HL-60 (cell line): ENCODE results near the gene MYL12B.

Source experiments
- DNase-seq, 2 experiments: peaks; one replicate each; pipeline ENCODE4 v3.0.0-alpha.2; 2010 to 2020; ENCODE audit warnings: low read depth in 1 of 2, low spot score in 1 of 2
- H3K27ac ChIP-seq: fragments of 250-450 bp; sonication (Bioruptor Pico); replicated peaks from 2 replicates; pipeline ENCODE4 v1.5.1; 2020; ENCODE audit warnings: mild to moderate bottlenecking, moderate library complexity
- H3K27me3 ChIP-seq: fragments of 250-450 bp; sonication (Bioruptor Pico); 2 replicates; pipeline ENCODE4 v1.5.1; 2021; ENCODE audit warnings: mild to moderate bottlenecking, moderate library complexity; ENCODE audit not compliant: insufficient read depth, poor library complexity, severe bottlenecking
- H3K4me3 ChIP-seq: replicated peaks from 2 replicates; pipeline ENCODE4 v1.5.1; 2011; ENCODE audit warnings: mild to moderate bottlenecking, control low read depth, low read length; ENCODE audit not compliant: insufficient read depth
- CTCF ChIP-seq: IDR thresholded peaks from one replicate; pipeline ENCODE4 v1.5.1; 2011; ENCODE audit warnings: low read length, control low read depth, inconsistent platforms; ENCODE audit not compliant: insufficient read depth
- GABPA ChIP-seq: IDR thresholded peaks from 2 replicates; pipeline ENCODE4 v1.6.1; 2012; ENCODE audit warnings: low read depth
- POLR2AphosphoS5 ChIP-seq: IDR thresholded peaks from 2 replicates; pipeline ENCODE4 v1.6.1; 2012; ENCODE audit warnings: low read depth
- REST ChIP-seq: IDR thresholded peaks from 2 replicates; pipeline ENCODE4 v1.6.1; 2012; ENCODE audit warnings: low read depth; ENCODE audit not compliant: insufficient replicate concordance
- SPI1 ChIP-seq: IDR thresholded peaks from 2 replicates; pipeline ENCODE4 v1.6.1; 2012; ENCODE audit warnings: low read depth, mild to moderate bottlenecking, borderline replicate concordance

MYL12B gene

GRCh38 chr18:3269241-3269913 lies 7.4 kb downstream of the MYL12B start:
- no peaks in the 10 kb centered on the region for H3K27me3 ChIP-seq
- DNase-seq, result no peak
- no peak overlapping the region for H3K27ac ChIP-seq
- no peak overlapping the region for H3K4me3 ChIP-seq
- TF ChIP-seq REST, result no peak
- TF ChIP-seq SPI1, result no peak
- TF ChIP-seq CTCF, result no peak
- TF ChIP-seq GABPA, result no peak
- no peak for TF ChIP-seq POLR2AphosphoS5

GRCh38 chr18:3269914-3270299 lies 8.0 kb downstream of the MYL12B start:
- Histone ChIP-seq H3K4me3 (no peak overlapping the region), H3K27me3 (no peaks in the 10 kb centered on the region), H3K27ac (no peak overlapping the region)
- DNase-seq, result no peak
- TF ChIP-seq REST (no peak), CTCF (no peak), SPI1 (no peak), GABPA (no peak), POLR2AphosphoS5 (no peak)

- Histone ChIP-seq H3K27ac (no peak overlapping the region), H3K27me3 (no peaks in the 10 kb centered on the region), H3K4me3 (no peak overlapping the region)
- DNase-seq, result no peak
- TF ChIP-seq REST, result no peak
- TF ChIP-seq POLR2AphosphoS5, result no peak
- no peak for TF ChIP-seq GABPA
- TF ChIP-seq SPI1, result no peak
- no peak for TF ChIP-seq CTCF
Measured at GRCh38 chr18:3273042-3273441, 11.1 kb downstream of the MYL12B start.
